IMR-90 (cell line): ENCODE data around the gene STK32A.

ENCODE experiments used
- FOS ChIP-seq: fragments of 150-350 bp; IDR thresholded peaks from 2 replicates; pipeline ENCODE4 v1.6.1; 2016; ENCODE audit warnings: low read depth, low read length
- POLR2A ChIP-seq: IDR thresholded peaks from 2 replicates; pipeline ENCODE4 v1.6.1; 2012; ENCODE audit warnings: mild to moderate bottlenecking, low read depth, low read length
- RCOR1 ChIP-seq: IDR thresholded peaks from 2 replicates; pipeline ENCODE4 v1.6.1; 2012; ENCODE audit warnings: mild to moderate bottlenecking, low read length, improper control_type of control experiment; ENCODE audit not compliant: insufficient replicate concordance
- TF ChIP-seq, protein P1 (sequence below): fragments of 150-350 bp; IDR thresholded peaks from 2 replicates; pipeline ENCODE4 v1.6.1; 2017; ENCODE audit warnings: mild to moderate bottlenecking, antibody characterized with exemption, low read length, low read depth
- TF ChIP-seq, protein P2 (sequence below): conservative IDR thresholded peaks from 2 replicates; pipeline ENCODE4 v1.5.1; 2012; ENCODE audit warnings: mild to moderate bottlenecking, low read depth, low read length, improper control_type of control experiment

DNA sequence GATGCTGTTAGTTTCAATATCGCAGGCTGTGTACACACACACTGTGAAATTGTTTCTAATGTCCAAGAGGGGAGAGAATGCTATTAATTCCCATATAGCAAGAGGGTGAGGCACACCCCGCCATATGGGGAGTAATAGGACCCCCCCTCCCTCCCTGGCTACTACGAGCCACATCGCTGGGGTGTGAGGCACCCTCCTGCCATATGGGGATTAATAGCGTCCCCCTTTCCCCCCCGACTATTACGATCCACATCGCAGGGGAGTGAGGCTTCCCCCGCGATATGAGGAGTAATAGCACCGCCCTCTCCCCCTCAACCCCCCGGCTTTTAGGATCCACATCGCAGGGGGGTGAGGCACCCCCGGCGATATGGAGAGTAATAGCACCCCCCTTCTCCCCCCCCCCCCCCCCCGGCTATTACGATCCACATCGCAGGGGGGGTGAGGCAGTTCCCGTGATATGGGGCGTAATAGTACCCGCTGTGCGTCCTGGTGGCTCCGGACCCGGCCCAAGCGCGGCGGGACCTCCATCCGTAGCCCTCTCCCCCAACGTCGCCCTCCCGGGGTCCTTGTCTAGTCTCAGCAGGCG is 494 bp upstream of the STK32A start:
- no peak for TF ChIP-seq POLR2A
- TF ChIP-seq, protein P1, sequence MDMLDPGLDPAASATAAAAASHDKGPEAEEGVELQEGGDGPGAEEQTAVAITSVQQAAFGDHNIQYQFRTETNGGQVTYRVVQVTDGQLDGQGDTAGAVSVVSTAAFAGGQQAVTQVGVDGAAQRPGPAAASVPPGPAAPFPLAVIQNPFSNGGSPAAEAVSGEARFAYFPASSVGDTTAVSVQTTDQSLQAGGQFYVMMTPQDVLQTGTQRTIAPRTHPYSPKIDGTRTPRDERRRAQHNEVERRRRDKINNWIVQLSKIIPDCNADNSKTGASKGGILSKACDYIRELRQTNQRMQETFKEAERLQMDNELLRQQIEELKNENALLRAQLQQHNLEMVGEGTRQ, result no peak
- TF ChIP-seq, protein P2, sequence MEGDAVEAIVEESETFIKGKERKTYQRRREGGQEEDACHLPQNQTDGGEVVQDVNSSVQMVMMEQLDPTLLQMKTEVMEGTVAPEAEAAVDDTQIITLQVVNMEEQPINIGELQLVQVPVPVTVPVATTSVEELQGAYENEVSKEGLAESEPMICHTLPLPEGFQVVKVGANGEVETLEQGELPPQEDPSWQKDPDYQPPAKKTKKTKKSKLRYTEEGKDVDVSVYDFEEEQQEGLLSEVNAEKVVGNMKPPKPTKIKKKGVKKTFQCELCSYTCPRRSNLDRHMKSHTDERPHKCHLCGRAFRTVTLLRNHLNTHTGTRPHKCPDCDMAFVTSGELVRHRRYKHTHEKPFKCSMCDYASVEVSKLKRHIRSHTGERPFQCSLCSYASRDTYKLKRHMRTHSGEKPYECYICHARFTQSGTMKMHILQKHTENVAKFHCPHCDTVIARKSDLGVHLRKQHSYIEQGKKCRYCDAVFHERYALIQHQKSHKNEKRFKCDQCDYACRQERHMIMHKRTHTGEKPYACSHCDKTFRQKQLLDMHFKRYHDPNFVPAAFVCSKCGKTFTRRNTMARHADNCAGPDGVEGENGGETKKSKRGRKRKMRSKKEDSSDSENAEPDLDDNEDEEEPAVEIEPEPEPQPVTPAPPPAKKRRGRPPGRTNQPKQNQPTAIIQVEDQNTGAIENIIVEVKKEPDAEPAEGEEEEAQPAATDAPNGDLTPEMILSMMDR, result no peak
- TF ChIP-seq RCOR1, result no peak
- TF ChIP-seq FOS, result no peak
